Stromal cell of bone marrow (primary cell): ENCODE results near the gene SDC4.
A peak's percentile ranks its signal among the peaks of the same experiment; 100 is the strongest.

Experiments used
- DNase-seq: peaks from one replicate; pipeline ENCODE4 v3.0.0-alpha.2; 2012; ENCODE audit warnings: low read depth

SDC4 gene

GRCh38 chr20:45343532-45344167 is 4.6 kb downstream of the SDC4 start:
- DNase-seq, result no peak

DNA sequence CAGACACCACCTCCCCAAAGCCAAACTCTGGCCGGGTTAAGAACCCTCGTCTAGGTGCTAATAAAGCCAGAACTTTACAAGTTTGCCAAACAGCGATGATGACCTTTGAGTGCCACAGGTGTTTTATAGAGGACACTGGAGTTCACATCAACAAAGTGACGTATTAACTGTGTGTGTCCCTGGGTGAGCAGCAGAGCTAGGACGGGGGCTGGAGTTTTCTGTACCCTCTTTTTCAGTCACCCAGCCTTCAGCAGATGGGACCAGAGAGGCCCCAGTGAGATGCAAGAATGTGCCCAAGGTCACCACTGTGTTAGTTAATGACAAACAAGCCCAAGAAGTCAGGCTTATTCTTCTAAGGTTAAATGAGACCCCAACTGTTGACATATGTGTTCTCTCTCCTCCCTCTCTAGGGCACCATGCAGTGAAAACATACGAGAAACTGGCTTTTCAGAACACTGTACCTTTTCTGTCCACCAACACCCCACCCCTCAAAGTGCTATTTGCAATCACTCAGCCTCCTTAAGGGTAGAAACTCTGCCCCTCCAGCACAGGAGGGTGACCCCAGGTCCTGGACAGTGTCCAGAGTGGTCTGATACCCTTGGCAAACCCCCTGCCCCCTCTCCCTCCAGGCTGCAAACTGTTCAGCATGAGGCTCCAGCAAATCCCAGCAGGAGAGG is 5.2 kb downstream of the SDC4 start:
- no peak for DNase-seq

- DNase-seq, result no peak
These were observed 6.0 kb downstream of the SDC4 start for GRCh38 chr20:45341939-45342854.

GRCh38 chr20:45341579-45341938 is 6.7 kb downstream of the SDC4 start:
- DNase-seq, result no peak

- DNase-seq, result no peak
These were observed 7.3 kb downstream of the SDC4 start for GRCh38 chr20:45340951-45341350.

- no peak for DNase-seq
These were observed 7.9 kb downstream of the SDC4 start for GRCh38 chr20:45340236-45340847.

GRCh38 chr20:45339799-45340198 is 8.4 kb downstream of the SDC4 start:
- no peak for DNase-seq

GRCh38 chr20:45339084-45339483 is 9.1 kb downstream of the SDC4 start:
- DNase-seq, result no peak

- no peak for DNase-seq
These were observed 9.8 kb downstream of the SDC4 start for GRCh38 chr20:45338121-45339030.

GRCh38 chr20:45337367-45338120 is 10.7 kb downstream of the SDC4 start:
- peak; percentile 79 for DNase-seq

DNA sequence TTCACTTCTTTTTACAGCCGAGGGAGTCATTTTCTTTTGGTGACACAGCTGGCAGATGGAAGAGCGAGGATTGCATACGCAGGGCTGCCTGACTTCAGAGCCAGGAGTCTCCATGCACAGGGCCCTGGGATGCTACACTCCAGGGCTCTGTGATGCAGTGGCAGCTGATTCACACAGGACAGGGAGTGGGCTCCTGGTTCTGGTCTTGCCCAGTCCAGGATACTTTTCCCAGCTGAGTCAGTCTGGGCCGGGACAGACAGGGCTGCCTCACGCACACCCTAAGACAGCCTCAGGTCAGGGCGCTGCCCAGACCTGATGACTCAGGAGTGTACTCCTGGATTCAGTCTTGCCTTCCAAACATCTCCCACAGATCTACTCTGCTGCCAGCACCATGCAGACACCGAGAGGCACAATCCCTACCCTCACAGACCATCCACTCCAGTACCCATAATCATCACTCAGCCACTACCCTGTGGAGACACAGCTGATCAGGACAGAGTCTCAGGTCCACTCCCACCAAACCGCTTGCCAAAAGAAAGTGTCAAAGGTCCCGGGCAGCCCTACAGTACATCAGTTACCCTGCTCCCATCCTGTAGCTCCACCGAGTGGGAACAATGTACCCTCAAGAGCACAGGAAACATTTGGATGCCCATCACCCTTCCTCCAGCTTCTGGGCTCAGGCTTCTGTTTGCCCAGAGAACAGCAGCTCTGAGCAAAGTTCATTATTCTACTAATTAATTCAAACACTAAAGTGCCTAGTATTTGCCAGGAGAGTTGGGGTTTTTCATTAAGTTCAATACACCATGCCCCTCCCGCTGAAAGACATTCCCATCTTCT is 11.5 kb downstream of the SDC4 start:
- peak; percentile 85 for DNase-seq

- DNase-seq, result no peak
These were observed 17.7 kb downstream of the SDC4 start for GRCh38 chr20:45330476-45330875.

DNA sequence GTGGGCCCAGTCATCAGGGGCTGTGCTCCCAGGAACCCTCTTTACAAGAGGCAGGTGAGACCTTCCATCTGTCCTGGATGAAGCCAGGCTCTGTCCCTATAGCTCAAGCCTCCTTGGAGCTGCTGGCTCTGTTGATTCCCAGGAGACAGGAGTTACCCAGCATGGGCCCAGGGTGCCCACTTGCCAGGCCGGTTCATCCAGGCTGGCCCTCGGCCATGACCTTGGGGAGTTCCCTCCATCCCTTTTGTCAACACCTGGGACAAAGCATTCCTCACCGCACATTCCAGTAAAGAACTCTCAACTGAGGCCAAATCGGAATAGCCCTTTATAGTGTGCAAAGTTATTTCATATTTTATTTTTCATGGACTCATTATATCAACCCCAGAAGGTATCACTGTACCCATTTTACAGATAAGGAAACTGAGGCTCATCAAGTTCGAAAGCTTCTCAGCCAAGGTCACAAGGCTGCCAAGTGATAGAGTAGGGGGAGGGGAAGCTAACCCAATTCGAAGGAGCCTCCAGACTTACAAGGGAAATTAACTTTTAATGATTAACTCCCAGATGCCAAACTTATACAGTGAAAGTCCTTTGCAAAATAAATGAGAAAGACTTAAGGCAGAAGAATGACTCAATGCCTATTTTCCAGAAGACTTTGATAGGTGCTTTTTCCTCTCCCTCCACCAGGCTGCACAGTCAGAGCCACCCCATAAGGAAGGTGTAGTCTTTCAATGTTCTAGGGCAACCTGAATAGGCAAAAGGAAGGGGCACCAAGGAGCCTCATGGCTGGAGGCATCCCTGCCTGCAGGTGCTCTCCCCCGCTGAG is 18.5 kb downstream of the SDC4 start:
- no peak for DNase-seq

DNA sequence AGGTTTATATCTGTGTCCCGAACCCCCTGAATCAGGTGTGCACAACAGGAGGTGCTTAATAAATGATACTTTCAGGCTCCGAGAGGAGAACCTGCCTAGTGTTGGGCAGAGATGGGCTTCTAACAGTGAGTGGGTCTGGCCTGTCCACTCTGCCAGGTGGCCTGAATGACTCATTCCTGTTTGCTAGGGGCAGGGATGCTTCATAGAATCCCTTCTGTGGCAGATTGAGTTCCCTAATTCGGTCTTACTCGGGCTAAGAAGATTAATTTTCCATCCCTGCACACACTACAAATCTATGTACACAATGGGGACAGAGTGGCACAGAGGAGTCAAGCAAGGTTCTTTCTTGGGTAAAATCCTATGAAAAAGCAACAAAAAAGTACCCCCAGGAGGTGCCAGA is 19.8 kb downstream of the SDC4 start:
- no peak for DNase-seq

DNA sequence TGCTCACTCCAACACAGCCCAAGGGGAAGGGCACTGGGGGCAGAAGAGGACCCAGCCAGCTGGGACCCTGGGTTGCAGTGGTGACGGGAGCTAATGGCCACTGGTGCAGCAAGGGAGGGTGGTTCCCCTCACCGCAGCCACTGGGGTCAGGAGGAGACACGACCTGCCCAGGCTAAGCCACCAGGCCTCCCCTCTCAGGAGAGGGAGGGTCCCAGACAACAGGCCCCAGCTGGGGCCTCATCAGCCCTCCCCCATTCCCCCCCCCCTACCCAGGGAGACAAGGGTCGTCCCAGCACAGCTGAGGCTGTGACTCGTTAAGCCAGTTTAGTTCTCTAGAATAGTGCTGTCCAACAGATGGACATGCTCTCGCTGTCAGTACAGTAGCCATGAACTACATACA is 22.9 kb downstream of the SDC4 start:
- no peak for DNase-seq

DNA sequence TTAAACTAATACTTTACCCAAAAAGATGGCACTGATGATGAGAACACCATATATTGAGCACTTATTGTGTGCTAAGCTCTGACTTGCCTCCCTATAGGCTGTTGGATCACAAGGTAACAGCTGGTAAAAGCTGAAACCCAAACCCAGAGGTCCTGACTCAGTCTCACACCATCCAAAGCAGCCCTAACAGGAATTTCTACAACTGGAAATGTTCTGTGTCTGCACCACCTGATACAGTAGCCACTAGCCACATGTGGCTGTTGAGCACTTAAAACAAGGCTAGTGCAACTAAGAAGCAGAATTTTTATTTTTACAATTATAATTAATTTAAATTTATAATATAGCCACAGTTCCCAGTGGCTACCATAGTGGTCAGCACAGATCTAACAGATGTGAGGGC is 24.5 kb downstream of the SDC4 start:
- DNase-seq, result no peak

DNA sequence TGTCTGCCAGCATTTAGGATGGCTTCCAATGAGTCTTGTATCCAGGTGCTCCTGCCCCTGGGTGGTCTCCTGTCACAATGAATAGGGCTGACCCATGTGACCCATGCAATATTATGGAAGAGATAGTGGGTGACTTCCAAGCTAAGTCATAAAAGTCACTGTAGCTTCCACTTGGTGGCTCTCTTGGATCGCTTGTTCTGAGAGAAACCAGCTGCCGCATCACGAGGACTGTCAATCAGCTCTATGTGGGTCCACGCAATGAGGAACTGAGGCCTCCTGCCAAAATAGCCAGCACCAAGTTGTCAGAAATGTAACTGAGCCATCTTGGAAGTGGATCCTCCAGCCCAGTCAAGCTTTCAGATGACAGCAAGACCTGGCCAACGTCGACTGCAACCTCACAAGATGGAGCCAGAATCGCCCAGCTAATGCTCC is 25.3 kb downstream of the SDC4 start:
- peak; percentile 41 for DNase-seq

DNA sequence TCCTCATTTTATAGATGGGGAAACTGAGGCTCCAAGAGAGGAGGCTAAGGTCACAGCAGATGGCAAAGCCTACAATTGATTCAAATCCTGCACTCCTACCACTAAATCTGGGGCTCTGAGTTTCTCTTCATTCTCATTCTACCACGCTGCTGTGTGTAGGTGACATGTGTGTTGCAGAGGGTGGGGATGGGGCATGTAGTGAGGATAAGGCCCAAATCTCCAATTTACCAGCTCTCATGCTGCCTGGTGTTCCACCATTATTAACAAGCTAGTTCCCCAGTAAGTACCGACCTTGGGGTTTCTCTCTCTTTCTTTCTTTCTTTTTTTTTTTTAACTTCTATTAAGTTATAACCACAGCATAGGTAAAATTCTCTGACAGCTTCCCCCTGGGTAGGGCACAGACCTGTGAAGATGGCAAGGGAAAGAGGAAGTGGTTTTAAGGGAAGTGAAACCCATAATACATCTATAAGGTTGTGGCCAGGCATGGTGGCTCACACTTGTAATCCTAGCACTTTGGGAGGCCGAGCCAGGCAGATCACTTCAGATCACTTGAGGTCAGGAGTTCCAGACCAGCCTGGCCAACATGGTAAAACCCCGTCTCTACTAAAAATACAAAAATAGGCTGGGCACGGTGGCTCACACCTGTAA is 27.2 kb downstream of the SDC4 start:
- DNase-seq, result no peak
